GM21619 (cell line): ENCODE results near the gene AHNAK.

Source experiments
- ATAC-seq: cut with Tn5 transposase; IDR thresholded peaks from one replicate; pipeline ENCODE4 v1.9.1; 2021; ENCODE audit not compliant: unreplicated experiment

Gene AHNAK

GRCh38 chr11:62439785-62440602 is 106.6 kb downstream of the AHNAK start:
- no peak for ATAC-seq

- no peak for ATAC-seq
Measured at GRCh38 chr11:62438641-62439040, 108.0 kb downstream of the AHNAK start.

- no peak for ATAC-seq
Measured at GRCh38 chr11:62437616-62438015, 109.0 kb downstream of the AHNAK start.

- no peak for ATAC-seq
Measured at GRCh38 chr11:62435846-62436660, 110.6 kb downstream of the AHNAK start.

- no peak for ATAC-seq
Measured at GRCh38 chr11:62433904-62434276, 112.7 kb downstream of the AHNAK start.

GRCh38 chr11:62433141-62433903 is 113.3 kb downstream of the AHNAK start:
- no peak for ATAC-seq

GRCh38 chr11:62432695-62433094 is 113.9 kb downstream of the AHNAK start:
- ATAC-seq: no peak

GRCh38 chr11:62431171-62431901 is 115.3 kb downstream of the AHNAK start:
- no peak for ATAC-seq

GRCh38 chr11:62430425-62430824 is 116.2 kb downstream of the AHNAK start:
- ATAC-seq: no peak

GRCh38 chr11:62428871-62429560 is 117.6 kb downstream of the AHNAK start:
- ATAC-seq: no peak

- no peak for ATAC-seq
Measured at GRCh38 chr11:62427630-62428233, 118.9 kb downstream of the AHNAK start.

- no peak for ATAC-seq
Measured at GRCh38 chr11:62423012-62423411, 123.6 kb downstream of the AHNAK start.

- no peak for ATAC-seq
Measured at GRCh38 chr11:62421996-62422395, 124.6 kb downstream of the AHNAK start.

GRCh38 chr11:62420882-62421281 is 125.7 kb downstream of the AHNAK start:
- no peak for ATAC-seq

- no peak for ATAC-seq
Measured at GRCh38 chr11:62419943-62420342, 126.7 kb downstream of the AHNAK start.

GRCh38 chr11:62419314-62419929 is 127.2 kb downstream of the AHNAK start:
- no peak for ATAC-seq

- no peak for ATAC-seq
Measured at GRCh38 chr11:62418733-62419132, 127.9 kb downstream of the AHNAK start, which contains the start of gene SCGB1A1. SCGB1A1 (plus strand) TSS chr11:62419033; CDS start chr11:62419096, 63 bp downstream.

- no peak for ATAC-seq
Measured at GRCh38 chr11:62418136-62418535, 128.5 kb downstream of the AHNAK start.

GRCh38 chr11:62416596-62416995 is 130.0 kb downstream of the AHNAK start:
- ATAC-seq: no peak
